ENCODE data around the gene LRRC8D.

GRCh38 chr1:89816366-89816765 lies 4.5 kb upstream of the LRRC8D start:
- TF ChIP-seq POLR2A (IDR thresholded peaks at IDR 0.05): no peak
- TF ChIP-seq, protein P1, sequence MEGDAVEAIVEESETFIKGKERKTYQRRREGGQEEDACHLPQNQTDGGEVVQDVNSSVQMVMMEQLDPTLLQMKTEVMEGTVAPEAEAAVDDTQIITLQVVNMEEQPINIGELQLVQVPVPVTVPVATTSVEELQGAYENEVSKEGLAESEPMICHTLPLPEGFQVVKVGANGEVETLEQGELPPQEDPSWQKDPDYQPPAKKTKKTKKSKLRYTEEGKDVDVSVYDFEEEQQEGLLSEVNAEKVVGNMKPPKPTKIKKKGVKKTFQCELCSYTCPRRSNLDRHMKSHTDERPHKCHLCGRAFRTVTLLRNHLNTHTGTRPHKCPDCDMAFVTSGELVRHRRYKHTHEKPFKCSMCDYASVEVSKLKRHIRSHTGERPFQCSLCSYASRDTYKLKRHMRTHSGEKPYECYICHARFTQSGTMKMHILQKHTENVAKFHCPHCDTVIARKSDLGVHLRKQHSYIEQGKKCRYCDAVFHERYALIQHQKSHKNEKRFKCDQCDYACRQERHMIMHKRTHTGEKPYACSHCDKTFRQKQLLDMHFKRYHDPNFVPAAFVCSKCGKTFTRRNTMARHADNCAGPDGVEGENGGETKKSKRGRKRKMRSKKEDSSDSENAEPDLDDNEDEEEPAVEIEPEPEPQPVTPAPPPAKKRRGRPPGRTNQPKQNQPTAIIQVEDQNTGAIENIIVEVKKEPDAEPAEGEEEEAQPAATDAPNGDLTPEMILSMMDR (IDR thresholded peaks at IDR 0.05): no peak

All from breast epithelium (tissue), 3 donors.